Osteocyte (in vitro differentiated cells): ENCODE measurements around the gene RIT1. TPM values are rescaled to one million over a fixed set of nuclear protein-coding genes. Genes with fewer than 3 reads are reported as not detected.

Experiments
- DNase-seq: peaks from one replicate; pipeline ENCODE4 v3.0.0; 2021; ENCODE audit warnings: mixed read lengths; ENCODE audit not compliant: unreplicated experiment; ENCODE audit errors: extremely low spot score
- H3K27ac Mint-ChIP-seq: one replicate; pipeline ENCODE4 v1.8.0; 2021; ENCODE audit warnings: mild to moderate bottlenecking, mixed read lengths; ENCODE audit not compliant: unreplicated experiment
- H3K27me3 Mint-ChIP-seq: one replicate; pipeline ENCODE4 v1.8.0; 2021; ENCODE audit warnings: mixed read lengths; ENCODE audit not compliant: unreplicated experiment
- H3K36me3 Mint-ChIP-seq: one replicate; pipeline ENCODE4 v1.8.0; 2021; ENCODE audit warnings: mixed read lengths; ENCODE audit not compliant: unreplicated experiment
- H3K4me1 Mint-ChIP-seq: one replicate; pipeline ENCODE4 v1.8.0; 2021; ENCODE audit warnings: mixed read lengths; ENCODE audit not compliant: unreplicated experiment
- H3K4me3 Mint-ChIP-seq: one replicate; pipeline ENCODE4 v1.8.0; 2021; ENCODE audit warnings: mild to moderate bottlenecking, moderate library complexity, mixed read lengths; ENCODE audit not compliant: unreplicated experiment
- H3K9me3 Mint-ChIP-seq: one replicate; pipeline ENCODE4 v1.8.0; 2021; ENCODE audit warnings: mixed read lengths; ENCODE audit not compliant: unreplicated experiment
- total RNA-seq: library from RNA; stranded (reverse); gene quantifications from 2 replicates; pipeline ENCODE4 v1.2.1, GENCODE V29; 2021
- TF ChIP-seq, protein P1 (sequence below): fragments of 200-600 bp; sonication (generic); IDR thresholded peaks from 2 replicates; pipeline ENCODE4 v1.5.0; 2021; ENCODE audit warnings: antibody characterized with exemption, mild to moderate bottlenecking, moderate library complexity

Gene RIT1
- total RNA-seq, 1 donor from 2014 or later, result 45.6 TPM

DNA sequence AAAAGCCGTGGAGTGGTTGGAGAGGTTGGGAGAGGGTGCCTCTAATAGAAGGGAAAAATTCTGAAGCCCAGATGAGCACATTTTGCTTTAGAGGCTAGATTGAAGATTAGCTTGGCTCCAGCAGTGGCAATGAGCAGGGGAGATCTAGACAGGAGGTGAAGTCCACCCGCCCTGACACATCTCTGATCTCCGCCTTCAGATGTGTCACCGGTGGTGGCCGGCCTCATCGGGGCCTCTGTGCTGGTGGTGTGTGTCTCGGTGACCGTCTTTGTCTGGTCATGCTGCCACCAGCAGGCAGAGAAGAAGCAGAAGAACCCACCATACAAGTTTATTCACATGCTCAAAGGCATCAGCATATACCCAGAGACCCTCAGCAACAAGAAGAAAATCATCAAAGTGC, 43.4 kb downstream of the RIT1 start:
- no peaks in the 10 kb centered on the region for H3K27me3 Mint-ChIP-seq

DNA sequence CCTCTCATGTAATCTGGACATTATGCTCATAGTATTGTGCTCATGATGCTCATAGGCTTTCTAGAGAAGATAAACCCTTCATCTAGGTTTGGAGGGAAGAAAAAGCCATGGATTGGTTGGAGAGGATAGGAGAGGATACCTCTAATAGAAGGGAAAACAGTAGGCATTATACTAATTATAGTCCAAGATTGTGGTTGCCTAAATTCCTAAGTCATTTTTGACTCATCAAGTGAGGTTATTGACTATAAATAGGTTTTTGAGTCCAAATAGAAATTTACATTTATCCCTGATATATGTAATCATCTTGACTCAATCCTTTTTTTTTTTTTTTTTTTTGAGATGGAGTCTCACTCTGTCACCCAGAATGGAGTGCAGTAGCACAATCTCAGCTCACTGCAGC, 46.8 kb downstream of the RIT1 start:
- no peaks in the 10 kb centered on the region for H3K36me3 Mint-ChIP-seq
- H3K27me3 Mint-ChIP-seq, result peaks cover 4% of the 10 kb centered on the region
- peaks cover under 1% of the 10 kb centered on the region for H3K4me1 Mint-ChIP-seq
- H3K9me3 Mint-ChIP-seq, result no peaks in the 10 kb centered on the region
- TF ChIP-seq, protein P1, sequence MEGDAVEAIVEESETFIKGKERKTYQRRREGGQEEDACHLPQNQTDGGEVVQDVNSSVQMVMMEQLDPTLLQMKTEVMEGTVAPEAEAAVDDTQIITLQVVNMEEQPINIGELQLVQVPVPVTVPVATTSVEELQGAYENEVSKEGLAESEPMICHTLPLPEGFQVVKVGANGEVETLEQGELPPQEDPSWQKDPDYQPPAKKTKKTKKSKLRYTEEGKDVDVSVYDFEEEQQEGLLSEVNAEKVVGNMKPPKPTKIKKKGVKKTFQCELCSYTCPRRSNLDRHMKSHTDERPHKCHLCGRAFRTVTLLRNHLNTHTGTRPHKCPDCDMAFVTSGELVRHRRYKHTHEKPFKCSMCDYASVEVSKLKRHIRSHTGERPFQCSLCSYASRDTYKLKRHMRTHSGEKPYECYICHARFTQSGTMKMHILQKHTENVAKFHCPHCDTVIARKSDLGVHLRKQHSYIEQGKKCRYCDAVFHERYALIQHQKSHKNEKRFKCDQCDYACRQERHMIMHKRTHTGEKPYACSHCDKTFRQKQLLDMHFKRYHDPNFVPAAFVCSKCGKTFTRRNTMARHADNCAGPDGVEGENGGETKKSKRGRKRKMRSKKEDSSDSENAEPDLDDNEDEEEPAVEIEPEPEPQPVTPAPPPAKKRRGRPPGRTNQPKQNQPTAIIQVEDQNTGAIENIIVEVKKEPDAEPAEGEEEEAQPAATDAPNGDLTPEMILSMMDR, result no peak
- H3K27ac Mint-ChIP-seq, result no peak overlapping the region
- no peak overlapping the region for H3K4me3 Mint-ChIP-seq
- DNase-seq, result no peak

More for the DNA sequence above, 43.4 kb downstream of the RIT1 start:
- Mint-ChIP-seq H3K4me1 (peaks cover 5% of the 10 kb centered on the region), H3K27ac (no peak overlapping the region), H3K4me3 (no peak overlapping the region), H3K9me3 (no peaks in the 10 kb centered on the region), H3K36me3 (no peaks in the 10 kb centered on the region)
- TF ChIP-seq, protein P1, result no peak
- DNase-seq, result no peak

DNA sequence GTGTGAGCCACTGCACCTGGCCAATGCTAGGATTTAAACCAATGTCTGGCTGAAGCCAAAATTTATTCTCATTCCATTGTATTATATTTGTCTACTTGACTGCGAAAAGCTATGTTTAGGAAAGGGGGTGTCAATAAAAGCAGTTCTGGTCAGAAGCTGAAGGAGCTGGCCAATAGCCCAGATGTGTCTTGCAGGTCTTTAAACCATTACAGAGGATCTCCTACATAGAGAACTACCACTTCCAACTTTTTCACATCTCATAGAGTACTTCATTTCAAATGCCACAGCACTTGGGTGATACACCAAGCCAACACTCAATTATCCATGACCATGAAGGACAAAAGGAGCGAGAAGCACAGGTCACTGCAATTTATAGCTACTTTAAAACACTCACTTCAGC, 49.3 kb downstream of the RIT1 start:
- no peaks in the 10 kb centered on the region for H3K9me3 Mint-ChIP-seq

DNA sequence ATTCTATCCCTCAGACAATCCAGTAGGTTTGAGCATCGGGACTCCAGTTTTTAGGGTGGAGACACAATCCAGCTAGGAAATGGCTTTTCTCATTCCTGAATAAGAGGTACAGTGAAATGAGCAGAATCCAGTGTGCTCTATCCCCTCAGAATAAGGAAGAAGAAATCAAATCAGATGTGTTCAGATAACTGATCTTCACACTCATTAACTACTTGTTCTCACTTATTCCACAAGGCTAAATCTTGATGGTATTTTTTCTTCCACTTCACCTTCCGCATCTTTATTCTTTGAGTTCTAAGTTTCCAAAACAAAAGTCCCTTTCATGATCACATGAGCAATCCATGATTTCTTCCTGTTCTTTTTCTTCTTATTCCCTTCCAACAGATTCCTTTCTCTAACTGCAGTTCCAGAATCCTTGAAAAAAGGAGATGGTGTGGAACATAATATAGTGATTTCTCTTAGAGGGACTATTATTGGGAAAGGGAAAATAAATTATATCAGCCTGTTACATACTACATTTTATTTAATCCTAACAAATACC, 50.1 kb downstream of the RIT1 start:
- TF ChIP-seq, protein P1, result no peak
- Mint-ChIP-seq H3K36me3 (no peaks in the 10 kb centered on the region), H3K27ac (no peak overlapping the region), H3K9me3 (no peaks in the 10 kb centered on the region), H3K4me3 (no peak overlapping the region), H3K4me1 (peaks cover 26% of the 10 kb centered on the region), H3K27me3 (peaks cover 4% of the 10 kb centered on the region)
- no peak for DNase-seq

More for the DNA sequence above, 49.3 kb downstream of the RIT1 start:
- Mint-ChIP-seq H3K4me3 (no peak overlapping the region), H3K4me1 (peaks cover 17% of the 10 kb centered on the region), H3K36me3 (no peaks in the 10 kb centered on the region), H3K27me3 (peaks cover 4% of the 10 kb centered on the region), H3K27ac (no peak overlapping the region)
- no peak for DNase-seq
- TF ChIP-seq, protein P1, result no peak

DNA sequence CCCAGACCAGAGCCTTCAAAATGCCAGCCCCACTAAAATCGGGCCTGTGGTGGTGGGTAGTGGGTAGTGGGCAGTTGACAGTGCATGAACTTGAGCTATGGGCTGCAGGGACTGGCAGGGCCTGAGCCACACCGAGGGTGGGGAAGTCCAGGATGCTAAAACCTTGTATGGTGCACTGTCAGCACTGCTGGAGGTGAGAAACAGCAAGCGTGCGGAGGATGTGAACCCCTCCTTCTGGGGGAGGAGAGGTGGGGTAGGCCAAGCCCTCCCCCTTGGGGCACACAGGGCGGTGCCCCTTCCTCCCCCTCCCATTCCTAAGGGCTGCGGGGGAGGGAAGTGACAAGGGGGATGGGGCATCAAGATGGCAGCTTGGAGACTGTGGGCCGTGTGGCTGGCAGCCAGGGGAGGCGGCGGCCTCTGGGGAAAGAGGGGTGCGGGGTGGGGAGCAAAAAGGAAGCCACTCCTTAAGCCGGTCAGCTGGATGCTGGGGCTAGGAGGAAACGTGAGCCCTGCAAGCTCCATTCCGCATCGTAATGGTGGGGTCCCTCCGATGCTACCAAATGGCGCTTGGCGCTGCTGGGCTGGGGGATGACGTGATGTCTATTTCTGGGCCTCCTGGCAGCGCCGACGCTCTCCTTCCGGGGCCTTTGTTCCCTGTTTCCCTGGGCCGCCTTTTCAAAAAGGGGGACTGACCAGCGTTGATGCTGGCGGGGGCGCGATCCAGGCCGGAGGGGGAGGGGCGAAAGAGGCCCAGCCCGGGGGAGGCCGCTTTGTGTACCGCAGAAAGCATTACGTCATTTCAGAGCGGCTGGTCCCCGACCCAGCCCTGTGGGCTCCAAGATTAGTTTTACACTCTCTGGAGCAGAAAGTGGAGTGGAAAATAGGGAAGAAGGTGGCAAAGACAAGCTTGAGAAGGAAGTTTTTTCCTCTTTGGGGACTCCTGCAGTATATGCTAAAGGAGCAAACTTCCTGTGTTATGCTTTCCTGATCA, 51.0 kb downstream of the RIT1 start:
- H3K27ac Mint-ChIP-seq, result no peak overlapping the region
- DNase-seq, result no peak
- H3K9me3 Mint-ChIP-seq, result no peaks in the 10 kb centered on the region
- peaks cover 3% of the 10 kb centered on the region for H3K36me3 Mint-ChIP-seq
- no peak overlapping the region for H3K4me3 Mint-ChIP-seq
- H3K4me1 Mint-ChIP-seq, result peaks cover 29% of the 10 kb centered on the region
- H3K27me3 Mint-ChIP-seq, result peaks cover 4% of the 10 kb centered on the region
- TF ChIP-seq, protein P1, result no peak
